ENCODE results near the gene ATXN1. TPM values are rescaled to one million over a fixed set of nuclear protein-coding genes. Genes with fewer than 3 reads are reported as not detected.

The ATXN1 gene
- polyA plus RNA-seq, 1 of the 3 experiments (the other 2 are of a cell fraction): 7.9 TPM

- POLR2A ChIA-PET: no interaction called here
- H2AFZ ChIP-seq (ENCODE audit: low read depth): no peak overlapping the region
- 88% methylated on average over 1 of the region's 1 CpG for WGBS (ENCODE audit: low lambda C conversion rate)
- CTCF ChIA-PET: no interaction called here
- H3K4me1 ChIP-seq (ENCODE audit: control insufficient read depth in 1 of 2, insufficient read depth in 2 of 2, low read depth in 1 of 2, low read length in 1 of 2): peaks cover 2 to 6% of the 10 kb centered on the region in 2 experiments; a peak in 2 of 4 replicates
- no peak for DNase-seq
- no peak overlapping the region for H3K4me2 ChIP-seq
- no peaks in the 10 kb centered on the region for H3K36me3 ChIP-seq (replicated peaks in 1 of 2; ENCODE audit: control insufficient read depth in 1 of 2, insufficient read depth in 2 of 2, low read length in 1 of 2)
- no peaks in the 10 kb centered on the region for H3K9me3 ChIP-seq
- no peaks in the 10 kb centered on the region for H3K9me2 ChIP-seq
- no peaks in the 10 kb centered on the region for H3K79me2 ChIP-seq (ENCODE audit: insufficient read depth)
- H3K27me3 ChIP-seq (ENCODE audit: insufficient read depth): no peaks in the 10 kb centered on the region
- H3K27ac ChIP-seq (ENCODE audit: low read depth in 2 of 2, low read length in 1 of 2): no peak overlapping the region
- no peak for TF ChIP-seq TCF12 (IDR thresholded peaks at IDR 0.05)
- H3F3A ChIP-seq (replicated peaks; ENCODE audit: insufficient read depth): peaks cover 11% of the 10 kb centered on the region
- H4K20me1 ChIP-seq (ENCODE audit: insufficient read depth): no peaks in the 10 kb centered on the region
- H3K4me3 ChIP-seq (ENCODE audit: low read depth in 2 of 2, low read length in 1 of 2): no peak overlapping the region
- no peak overlapping the region for H3K9ac ChIP-seq
These were observed 489.1 kb downstream of the ATXN1 start for GRCh38 chr6:16272201-16272600.

- H3K4me3 ChIP-seq (ENCODE audit: low read depth in 2 of 2, low read length in 1 of 2): no peak overlapping the region
- H3K9me2 ChIP-seq: no peaks in the 10 kb centered on the region
- no peaks in the 10 kb centered on the region for H3K36me3 ChIP-seq (replicated peaks in 1 of 2; ENCODE audit: control insufficient read depth in 1 of 2, insufficient read depth in 2 of 2, low read length in 1 of 2)
- H3K27me3 ChIP-seq (ENCODE audit: insufficient read depth): no peaks in the 10 kb centered on the region
- H3K4me1 ChIP-seq (ENCODE audit: control insufficient read depth in 1 of 2, insufficient read depth in 2 of 2, low read depth in 1 of 2, low read length in 1 of 2): peaks cover 2 to 6% of the 10 kb centered on the region in 2 experiments; a peak in 2 of 4 replicates
- no peak overlapping the region for H3K4me2 ChIP-seq
- no peak overlapping the region for H3K9ac ChIP-seq
- 89% methylated on average over 5 of the region's 5 CpGs for WGBS (ENCODE audit: low lambda C conversion rate)
- H3K9me3 ChIP-seq: no peaks in the 10 kb centered on the region
- no peak overlapping the region for H2AFZ ChIP-seq (ENCODE audit: low read depth)
- H3K27ac ChIP-seq (ENCODE audit: low read depth in 2 of 2, low read length in 1 of 2): no peak overlapping the region
- H3F3A ChIP-seq (replicated peaks; ENCODE audit: insufficient read depth): peaks cover 11% of the 10 kb centered on the region
- H4K20me1 ChIP-seq (ENCODE audit: insufficient read depth): no peaks in the 10 kb centered on the region
- ChIA-PET POLR2A (no interaction called here), CTCF (interaction anchor here (1.0 kb wide), 1 partner anchor 14 kb away, joined by 3 read pairs; no protein-coding TSS in a partner anchor)
- DNase-seq: no peak
- no peaks in the 10 kb centered on the region for H3K79me2 ChIP-seq (ENCODE audit: insufficient read depth)
- TF ChIP-seq TCF12 (IDR thresholded peaks at IDR 0.05) (no peak), POLR2AphosphoS5 (IDR thresholded peaks at IDR 0.05; ENCODE audit: low read depth, low read length) (no peak), MAX (IDR thresholded peaks at IDR 0.05; ENCODE audit: low read depth) (no peak), JUND (IDR thresholded peaks at IDR 0.05) (no peak), CTCF (IDR thresholded peaks at IDR 0.05) (no peak), USF1 (IDR thresholded peaks at IDR 0.05; ENCODE audit: borderline replicate concordance, low read depth) (no peak), MEF2A (IDR thresholded peaks at IDR 0.05; ENCODE audit: borderline replicate concordance, low read depth) (no peak), IRF3 (IDR thresholded peaks at IDR 0.05; ENCODE audit: low read depth, low read length) (no peak), NFIC (IDR thresholded peaks at IDR 0.05; ENCODE audit: borderline replicate concordance) (no peak), CHD2 (IDR thresholded peaks at IDR 0.05; ENCODE audit: low read length, partially characterized antibody) (no peak), NRF1 (IDR thresholded peaks at IDR 0.05; ENCODE audit: low read depth, low read length) (no peak), GABPA (IDR thresholded peaks at IDR 0.05; ENCODE audit: low read depth) (no peak), USF2 (IDR thresholded peaks at IDR 0.05; ENCODE audit: borderline replicate concordance, low read depth, low read length) (no peak), MXI1 (IDR thresholded peaks at IDR 0.05; ENCODE audit: low read depth, low read length) (no peak), REST (IDR thresholded peaks at IDR 0.05; ENCODE audit: low read depth, low read length) (no peak), FOXJ3 (CRISPR knock-in tag; IDR thresholded peaks at IDR 0.05) (no peak), ZBTB33 (IDR thresholded peaks at IDR 0.05; ENCODE audit: borderline replicate concordance, low read depth) (no peak)
These were observed 489.8 kb downstream of the ATXN1 start for GRCh38 chr6:16271428-16271827.

Data from SK-N-SH (cell line).